HCT116 (cell line): ENCODE data around the gene GPHN. TPM values are rescaled to one million over a fixed set of nuclear protein-coding genes. Genes with fewer than 3 reads are reported as not detected.

Source experiments
- ATAC-seq: fragments of 200-7000 bp; cut with Tn5 transposase; 2 replicates; pipeline ENCODE4 v1.9.1; 2020; ENCODE audit warnings: mild to moderate bottlenecking, moderate library complexity
- BruUV-seq: library from RNA; stranded (reverse); fragments of 400-500 nt; replicated peaks from 2 replicates; lab custom pipeline; 2021; lab: Mats Ljungman, UMichigan
- CTCF ChIA-PET: fragments of 300-600 bp; sonication (Branson Sonifier 250); formaldehyde crosslinking; loops from one replicate; lab custom pipeline; 2021; ENCODE audit warnings: antibody characterized with exemption; lab: Charles Lee
- POLR2A ChIA-PET: fragments of 300-600, 350-600 bp; sonication (Branson Sonifier 250); formaldehyde crosslinking; loops from one replicate; lab custom pipeline; 2021; ENCODE audit warnings: antibody characterized with exemption; lab: Charles Lee
- RAD21 ChIA-PET, 2 experiments: fragments of 300-600 bp; sonication (Branson Sonifier 250); formaldehyde crosslinking; loops; one replicate each; lab custom pipeline; 2023; ENCODE audit warnings: low total read pairs in 2 of 2; ENCODE audit not compliant: uncharacterized antibody in 2 of 2, unreplicated experiment in 2 of 2, low non-redundant PET in 1 of 2; lab: Charles Lee
- DNase-seq: peaks from one replicate; pipeline ENCODE4 v3.0.0-alpha.2; 2010; ENCODE audit warnings: low read depth, low spot score
- H2AFZ ChIP-seq: fragments of 200-600 bp; shearing (Covaris generic), sonication (generic); 2 replicates; pipeline ENCODE4 v1.6.1; 2017; ENCODE audit warnings: low read depth, mixed run types, mixed read lengths, antibody characterized with exemption, low read length; ENCODE audit not compliant: poor library complexity, severe bottlenecking
- H3K27ac ChIP-seq: 2 replicates; pipeline ENCODE4 v1.5.1; 2012; ENCODE audit warnings: low read depth, low read length
- H3K27me3 ChIP-seq: fragments of 200-600 bp; sonication (generic); 2 replicates; pipeline ENCODE4 v1.6.1; 2016; ENCODE audit warnings: mixed run types, low read length, mixed read lengths; ENCODE audit not compliant: insufficient read depth
- H3K36me3 ChIP-seq, 2 experiments: fragments of 200-500 bp in 1 of 2; fragments of 200-600 bp in 1 of 2; sonication (Bioruptor generic) in 1 of 2; sonication (generic) in 1 of 2; 2 replicates each; pipeline versions ENCODE4 v1.5.1 to v1.6.1; 2014 to 2016; ENCODE audit warnings: low read length in 2 of 2, inconsistent platforms in 1 of 2, mixed read lengths in 1 of 2, mixed run types in 1 of 2; ENCODE audit not compliant: insufficient read depth in 2 of 2, control insufficient read depth in 1 of 2
- H3K4me1 ChIP-seq, 2 experiments: fragments of 200-600 bp in 1 of 2; sonication (generic) in 1 of 2; 2 replicates each; pipeline versions ENCODE4 v1.5.1 to v1.6.1; 2012 to 2017; ENCODE audit warnings: low read length in 2 of 2, inconsistent platforms in 1 of 2, mild to moderate bottlenecking in 1 of 2, mixed read lengths in 1 of 2, mixed run types in 1 of 2, moderate library complexity in 1 of 2; ENCODE audit not compliant: insufficient read depth in 2 of 2, control insufficient read depth in 1 of 2
- H3K4me2 ChIP-seq: fragments of 200-600 bp; sonication (generic); 2 replicates; pipeline ENCODE4 v1.6.1; 2017; ENCODE audit warnings: mixed run types, low read length, mixed read lengths
- H3K4me3 ChIP-seq, 2 experiments: fragments of 200-600 bp in 1 of 2; sonication (generic) in 1 of 2; replicated peaks in 1 of 2; 2 replicates each; pipeline ENCODE4 v1.5.1; 2011 to 2016; ENCODE audit warnings: low read length in 2 of 2, control low read depth in 1 of 2, low read depth in 1 of 2, mild to moderate bottlenecking in 1 of 2, mixed read lengths in 1 of 2, mixed run types in 1 of 2
- H3K79me2 ChIP-seq: fragments of 200-600 bp; sonication (generic); 2 replicates; pipeline ENCODE4 v1.6.1; 2017; ENCODE audit warnings: mild to moderate bottlenecking, mixed run types, low read length, moderate library complexity, mixed read lengths; ENCODE audit not compliant: insufficient read depth
- H3K9ac ChIP-seq: fragments of 200-600 bp; sonication (generic); 2 replicates; pipeline ENCODE4 v1.6.1; 2016; ENCODE audit warnings: low read length, mixed read lengths
- H3K9me2 ChIP-seq: fragments of 200-600 bp; sonication (generic), shearing (Covaris generic); 2 replicates; pipeline ENCODE4 v1.6.1; 2017; ENCODE audit warnings: mixed run types, mild to moderate bottlenecking, moderate library complexity; ENCODE audit not compliant: insufficient read depth
- H3K9me3 ChIP-seq, 2 experiments: fragments of 200-500 bp in 1 of 2; fragments of 200-600 bp in 1 of 2; sonication (Bioruptor generic) in 1 of 2; sonication (generic) in 1 of 2; 2 replicates each; pipeline ENCODE4 v1.6.1; 2014 to 2017; ENCODE audit warnings: low read length in 2 of 2, mixed read lengths in 2 of 2, inconsistent platforms in 1 of 2, low read depth in 1 of 2, mild to moderate bottlenecking in 1 of 2, mixed run types in 1 of 2, moderate library complexity in 1 of 2; ENCODE audit not compliant: control insufficient read depth in 1 of 2, insufficient read depth in 1 of 2
- H4K20me1 ChIP-seq: fragments of 200-600 bp; sonication (generic), shearing (Covaris generic); 2 replicates; pipeline ENCODE4 v1.6.1; 2017; ENCODE audit warnings: mixed run types, mild to moderate bottlenecking, moderate library complexity; ENCODE audit not compliant: insufficient read depth
- ATF3 ChIP-seq: IDR thresholded peaks from 2 replicates; pipeline ENCODE4 v1.6.1; 2012
- EGR1 ChIP-seq: IDR thresholded peaks from 2 replicates; pipeline ENCODE4 v1.6.1; 2012; ENCODE audit warnings: low read depth
- ELF1 ChIP-seq: IDR thresholded peaks from 2 replicates; pipeline ENCODE4 v1.6.1; 2012; ENCODE audit warnings: low read depth, borderline replicate concordance
- EZH2 ChIP-seq: fragments of 200-600 bp; sonication (generic); IDR thresholded peaks from 2 replicates; pipeline ENCODE4 v1.6.1; 2017; ENCODE audit warnings: antibody characterized with exemption, mixed run types
- EZH2phosphoT487 ChIP-seq: fragments of 200-600 bp; IDR thresholded peaks from 2 replicates; pipeline ENCODE4 v1.6.1; 2018; ENCODE audit warnings: antibody characterized with exemption, borderline replicate concordance
- POLR2AphosphoS5 ChIP-seq: IDR thresholded peaks from 2 replicates; pipeline ENCODE4 v1.6.1; 2011; ENCODE audit warnings: mild to moderate bottlenecking, low read depth, low read length, moderate library complexity
- SP1 ChIP-seq: IDR thresholded peaks from 2 replicates; pipeline ENCODE4 v1.6.1; 2012; ENCODE audit warnings: low read depth
- ZFX ChIP-seq: fragments of 450-650 bp; IDR thresholded peaks from 2 replicates; pipeline ENCODE4 v1.6.1; 2017
- intact Hi-C: fragments of 100-400 bp; cut with micrococcal nuclease; formaldehyde crosslinking; loops from 2 replicates; pipeline ENCODE4 v1.10.0; 2022
- total RNA-seq: library from RNA; stranded (reverse); gene quantifications from one replicate; pipeline ENCODE4 v1.2.1, GENCODE V29; 2021; ENCODE audit not compliant: unreplicated experiment
- TF ChIP-seq, protein P1 (sequence below): IDR thresholded peaks from 2 replicates; pipeline ENCODE4 v1.6.1; 2011; ENCODE audit warnings: mild to moderate bottlenecking, low read length, moderate library complexity; ENCODE audit not compliant: insufficient replicate concordance; ENCODE audit errors: extremely low read depth
- TF ChIP-seq, protein P2 (sequence below): IDR thresholded peaks from 2 replicates; pipeline ENCODE4 v1.6.1; 2012; ENCODE audit warnings: low read depth

Gene GPHN
- total RNA-seq, 1 experiment from 2014 or later = 43.8 TPM

DNA sequence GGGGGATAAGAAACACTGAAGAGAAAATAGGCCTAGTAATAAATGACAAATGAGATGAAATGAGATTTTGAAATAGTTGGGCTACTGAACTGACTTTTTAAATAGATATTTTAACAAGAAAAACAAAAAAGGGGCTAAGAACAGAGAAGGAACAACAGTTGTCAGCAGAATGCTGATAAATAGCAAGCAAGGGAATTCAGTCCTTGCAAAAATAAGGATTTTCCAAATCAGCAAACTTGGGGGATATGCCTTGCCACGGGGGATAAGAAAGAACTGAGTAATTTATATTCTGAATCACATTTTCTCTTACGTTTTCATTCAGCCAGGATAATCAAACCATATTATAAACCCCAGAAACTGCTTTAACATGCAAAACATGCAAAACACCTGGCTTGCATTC is 34.7 kb upstream of the GPHN start:
- RAD21 ChIA-PET = no interaction called here
- no peaks in the 10 kb centered on the region for H3K36me3 ChIP-seq
- no TSS peak for BruUV-seq
- no peak overlapping the region for H3K27ac ChIP-seq
- no peak overlapping the region for H2AFZ ChIP-seq
- H4K20me1 ChIP-seq = no peaks in the 10 kb centered on the region
- no peaks in the 10 kb centered on the region; a peak in 1 of 4 replicates for H3K9me3 ChIP-seq
- DNase-seq = no peak
- no peak for TF ChIP-seq SP1
- TF ChIP-seq ATF3 = no peak
- TF ChIP-seq, protein P1, sequence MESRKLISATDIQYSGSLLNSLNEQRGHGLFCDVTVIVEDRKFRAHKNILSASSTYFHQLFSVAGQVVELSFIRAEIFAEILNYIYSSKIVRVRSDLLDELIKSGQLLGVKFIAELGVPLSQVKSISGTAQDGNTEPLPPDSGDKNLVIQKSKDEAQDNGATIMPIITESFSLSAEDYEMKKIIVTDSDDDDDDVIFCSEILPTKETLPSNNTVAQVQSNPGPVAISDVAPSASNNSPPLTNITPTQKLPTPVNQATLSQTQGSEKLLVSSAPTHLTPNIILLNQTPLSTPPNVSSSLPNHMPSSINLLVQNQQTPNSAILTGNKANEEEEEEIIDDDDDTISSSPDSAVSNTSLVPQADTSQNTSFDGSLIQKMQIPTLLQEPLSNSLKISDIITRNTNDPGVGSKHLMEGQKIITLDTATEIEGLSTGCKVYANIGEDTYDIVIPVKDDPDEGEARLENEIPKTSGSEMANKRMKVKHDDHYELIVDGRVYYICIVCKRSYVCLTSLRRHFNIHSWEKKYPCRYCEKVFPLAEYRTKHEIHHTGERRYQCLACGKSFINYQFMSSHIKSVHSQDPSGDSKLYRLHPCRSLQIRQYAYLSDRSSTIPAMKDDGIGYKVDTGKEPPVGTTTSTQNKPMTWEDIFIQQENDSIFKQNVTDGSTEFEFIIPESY = no peak
- TF ChIP-seq EZH2phosphoT487 = no peak
- TF ChIP-seq, protein P2, sequence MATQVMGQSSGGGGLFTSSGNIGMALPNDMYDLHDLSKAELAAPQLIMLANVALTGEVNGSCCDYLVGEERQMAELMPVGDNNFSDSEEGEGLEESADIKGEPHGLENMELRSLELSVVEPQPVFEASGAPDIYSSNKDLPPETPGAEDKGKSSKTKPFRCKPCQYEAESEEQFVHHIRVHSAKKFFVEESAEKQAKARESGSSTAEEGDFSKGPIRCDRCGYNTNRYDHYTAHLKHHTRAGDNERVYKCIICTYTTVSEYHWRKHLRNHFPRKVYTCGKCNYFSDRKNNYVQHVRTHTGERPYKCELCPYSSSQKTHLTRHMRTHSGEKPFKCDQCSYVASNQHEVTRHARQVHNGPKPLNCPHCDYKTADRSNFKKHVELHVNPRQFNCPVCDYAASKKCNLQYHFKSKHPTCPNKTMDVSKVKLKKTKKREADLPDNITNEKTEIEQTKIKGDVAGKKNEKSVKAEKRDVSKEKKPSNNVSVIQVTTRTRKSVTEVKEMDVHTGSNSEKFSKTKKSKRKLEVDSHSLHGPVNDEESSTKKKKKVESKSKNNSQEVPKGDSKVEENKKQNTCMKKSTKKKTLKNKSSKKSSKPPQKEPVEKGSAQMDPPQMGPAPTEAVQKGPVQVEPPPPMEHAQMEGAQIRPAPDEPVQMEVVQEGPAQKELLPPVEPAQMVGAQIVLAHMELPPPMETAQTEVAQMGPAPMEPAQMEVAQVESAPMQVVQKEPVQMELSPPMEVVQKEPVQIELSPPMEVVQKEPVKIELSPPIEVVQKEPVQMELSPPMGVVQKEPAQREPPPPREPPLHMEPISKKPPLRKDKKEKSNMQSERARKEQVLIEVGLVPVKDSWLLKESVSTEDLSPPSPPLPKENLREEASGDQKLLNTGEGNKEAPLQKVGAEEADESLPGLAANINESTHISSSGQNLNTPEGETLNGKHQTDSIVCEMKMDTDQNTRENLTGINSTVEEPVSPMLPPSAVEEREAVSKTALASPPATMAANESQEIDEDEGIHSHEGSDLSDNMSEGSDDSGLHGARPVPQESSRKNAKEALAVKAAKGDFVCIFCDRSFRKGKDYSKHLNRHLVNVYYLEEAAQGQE = no peak
- no peak for TF ChIP-seq ZFX
- no peak for TF ChIP-seq ELF1
- TF ChIP-seq EGR1 = no peak
- TF ChIP-seq POLR2AphosphoS5 = no peak
- TF ChIP-seq EZH2 = no peak
- TF ChIP-seq, all 23 proteins: peak for 0
- Histone ChIP-seq H3K4me3 (no peak overlapping the region), H3K79me2 (no peaks in the 10 kb centered on the region), H3K4me1 (no peaks in the 10 kb centered on the region), H3K9me2 (no peaks in the 10 kb centered on the region), H3K4me2 (no peak overlapping the region), H3K27me3 (no peaks in the 10 kb centered on the region), H3K9ac (no peak overlapping the region)
- ATAC-seq = no peak
- intact Hi-C loops = no loop called here
- ChIA-PET CTCF (no interaction called here), POLR2A (no interaction called here)
